ENCODE data around the gene F2. TPM values are rescaled to one million over a fixed set of nuclear protein-coding genes. Genes with fewer than 3 reads are reported as not detected.
A peak's percentile ranks its signal among the peaks of the same experiment; 100 is the strongest.
"Not testable (repeated sequence)": the region's sequence is repeated elsewhere in the genome, so short reads cannot be mapped to it uniquely, and the experiment has no call there.

The F2 gene
- polyA plus RNA-seq: 1 to 10 TPM in 1 of 4 donors, under 1 TPM in 1, not detected in 2; 0.09 to 2.3 TPM
- long read RNA-seq, donor 1, partial matches to known transcripts: 0 of 1 reads
- long read RNA-seq, donor 1, other reads (novel, unspliced or antisense): 0 of 1 reads
- long read RNA-seq, donor 2: 0 reads
- long read RNA-seq, donor 3, partial matches to known transcripts: 0 of 5 reads
- long read RNA-seq, donor 3, other reads (novel, unspliced or antisense): 5 of 5 reads
- long read RNA-seq, donor 4: 0 reads
- long read RNA-seq, donor 5: 0 reads
- long read RNA-seq, donor 6: 0 reads
- long read RNA-seq, donor 7: 0 reads
- long read RNA-seq, donor 8: 0 reads
- long read RNA-seq, donor 9: 0 reads
- long read RNA-seq, donor 10: 0 reads

- Histone ChIP-seq H3K27ac (ENCODE audit: low read depth in 1 of 3, low read length in 2 of 3) (peak within 1 kb of the TSS in 1 of 3 donors; percentile 34), H3K27me3 (ENCODE audit: control insufficient read depth in 3 of 3, insufficient read depth in 3 of 3, low read length in 3 of 3) (no peaks in the 10 kb centered on the region), H3K4me1 (ENCODE audit: control insufficient read depth in 3 of 3, insufficient read depth in 2 of 3, low read depth in 1 of 3, low read length in 2 of 3) (peaks cover 0 to 10% (median 0%) of the 10 kb centered on the region in 3 donors), H3K9me3 (ENCODE audit: control insufficient read depth in 2 of 2, insufficient read depth in 1 of 2, low read depth in 1 of 2, low read length in 1 of 2) (no peaks in the 10 kb centered on the region), H3K4me3 (ENCODE audit: low read depth in 1 of 3, low read length in 3 of 3) (no peak within 1 kb of the TSS), H3K36me3 (ENCODE audit: control insufficient read depth in 3 of 3, insufficient read depth in 2 of 3, low read depth in 1 of 3, low read length in 3 of 3) (no peaks in the 10 kb centered on the region)
- no peak for DNase-seq
- FAIRE-seq: no peak
- WGBS, 3 donors: 60 to 73% (median 70%) methylated on average over 7 of the region's 7 CpGs
Observed at GRCh38 chr11:46719048-46719542, at the start of gene F2. TSS of gene F2 (plus strand) at chr11:46719213. CDS start at chr11:46719236, 23 bp downstream.

- no peak for FAIRE-seq
Observed at GRCh38 chr11:46669711-46670139, 49.3 kb upstream of the F2 start.

GRCh38 chr11:46670521-46670920 lies 48.5 kb upstream of the F2 start:
- H3K4me3 ChIP-seq (ENCODE audit: low read depth in 1 of 3, low read length in 3 of 3); H3K27ac ChIP-seq (ENCODE audit: low read depth in 1 of 3, low read length in 2 of 3); DNase-seq; H3K9me3 ChIP-seq (ENCODE audit: control insufficient read depth in 2 of 2, insufficient read depth in 1 of 2, low read depth in 1 of 2, low read length in 1 of 2); FAIRE-seq; H3K27me3 ChIP-seq (ENCODE audit: control insufficient read depth in 3 of 3, insufficient read depth in 3 of 3, low read length in 3 of 3): not testable (repeated sequence)
- Histone ChIP-seq H3K36me3 (ENCODE audit: control insufficient read depth in 3 of 3, insufficient read depth in 2 of 3, low read depth in 1 of 3, low read length in 3 of 3) (peaks cover 11 to 84% (median 32%) of the 10 kb centered on the region in 3 donors), H3K4me1 (ENCODE audit: control insufficient read depth in 3 of 3, insufficient read depth in 2 of 3, low read depth in 1 of 3, low read length in 2 of 3) (peaks cover 2 to 22% (median 7%) of the 10 kb centered on the region in 3 donors)
- WGBS, 3 donors: 86 to 98% (median 89%) methylated on average over 3 of the region's 3 CpGs

More at GRCh38 chr11:46669711-46670139, 49.3 kb upstream of the F2 start:
- Histone ChIP-seq H3K4me1 (ENCODE audit: control insufficient read depth in 3 of 3, insufficient read depth in 2 of 3, low read depth in 1 of 3, low read length in 2 of 3) (peaks cover 0 to 14% (median 2%) of the 10 kb centered on the region in 3 donors), H3K9me3 (ENCODE audit: control insufficient read depth in 2 of 2, insufficient read depth in 1 of 2, low read depth in 1 of 2, low read length in 1 of 2) (no peaks in the 10 kb centered on the region), H3K36me3 (ENCODE audit: control insufficient read depth in 3 of 3, insufficient read depth in 2 of 3, low read depth in 1 of 3, low read length in 3 of 3) (peaks cover 16 to 86% (median 37%) of the 10 kb centered on the region in 3 donors), H3K4me3 (ENCODE audit: low read depth in 1 of 3, low read length in 3 of 3) (no peak overlapping the region), H3K27ac (ENCODE audit: low read depth in 1 of 3, low read length in 2 of 3) (no peak overlapping the region), H3K27me3 (ENCODE audit: control insufficient read depth in 3 of 3, insufficient read depth in 3 of 3, low read length in 3 of 3) (no peaks in the 10 kb centered on the region)
- DNase-seq: no peak
- WGBS, 3 donors: 74 to 77% (median 76%) methylated on average over 3 of the region's 3 CpGs

GRCh38 chr11:46671958-46672315 lies 47.1 kb upstream of the F2 start:
- Histone ChIP-seq H3K36me3 (ENCODE audit: control insufficient read depth in 3 of 3, insufficient read depth in 2 of 3, low read depth in 1 of 3, low read length in 3 of 3) (peaks cover 11 to 87% (median 24%) of the 10 kb centered on the region in 3 donors), H3K27ac (ENCODE audit: low read depth in 1 of 3, low read length in 2 of 3) (peak overlapping the region in 1 of 3 donors; percentile 29), H3K4me3 (ENCODE audit: low read depth in 1 of 3, low read length in 3 of 3) (no peak overlapping the region), H3K4me1 (ENCODE audit: control insufficient read depth in 3 of 3, insufficient read depth in 2 of 3, low read depth in 1 of 3, low read length in 2 of 3) (peaks cover 2 to 34% (median 10%) of the 10 kb centered on the region in 3 donors), H3K27me3 (ENCODE audit: control insufficient read depth in 3 of 3, insufficient read depth in 3 of 3, low read length in 3 of 3) (no peaks in the 10 kb centered on the region), H3K9me3 (ENCODE audit: control insufficient read depth in 2 of 2, insufficient read depth in 1 of 2, low read depth in 1 of 2, low read length in 1 of 2) (no peaks in the 10 kb centered on the region)
- DNase-seq (no peak), FAIRE-seq (no peak)
- 88 to 92% (median 91%) methylated on average over 10 of the region's 10 CpGs for WGBS, 3 donors

GRCh38 chr11:46672381-46672839 lies 46.6 kb upstream of the F2 start:
- WGBS, 3 donors: 86 to 92% (median 90%) methylated on average over 5 to 6 of the region's 7 CpGs
- FAIRE-seq (no peak), DNase-seq (no peak)
- no peak overlapping the region for H3K4me3 ChIP-seq (ENCODE audit: low read depth in 1 of 3, low read length in 3 of 3)
- H3K4me1 ChIP-seq (ENCODE audit: control insufficient read depth in 3 of 3, insufficient read depth in 2 of 3, low read depth in 1 of 3, low read length in 2 of 3): peaks cover 2 to 35% (median 10%) of the 10 kb centered on the region in 3 donors
- H3K27me3 ChIP-seq (ENCODE audit: control insufficient read depth in 3 of 3, insufficient read depth in 3 of 3, low read length in 3 of 3): no peaks in the 10 kb centered on the region
- H3K9me3 ChIP-seq (ENCODE audit: control insufficient read depth in 2 of 2, insufficient read depth in 1 of 2, low read depth in 1 of 2, low read length in 1 of 2): no peaks in the 10 kb centered on the region
- H3K36me3 ChIP-seq (ENCODE audit: control insufficient read depth in 3 of 3, insufficient read depth in 2 of 3, low read depth in 1 of 3, low read length in 3 of 3): peaks cover 9 to 87% (median 23%) of the 10 kb centered on the region in 3 donors
- H3K27ac ChIP-seq (ENCODE audit: low read depth in 1 of 3, low read length in 2 of 3): no peak overlapping the region

GRCh38 chr11:46673713-46674462 lies 45.1 kb upstream of the F2 start:
- no peak for FAIRE-seq
- Histone ChIP-seq H3K27ac (ENCODE audit: low read depth in 1 of 3, low read length in 2 of 3) (peak overlapping the region in 2 of 3 donors; percentile 22 to 97), H3K27me3 (ENCODE audit: control insufficient read depth in 3 of 3, insufficient read depth in 3 of 3, low read length in 3 of 3) (no peaks in the 10 kb centered on the region), H3K9me3 (ENCODE audit: control insufficient read depth in 2 of 2, insufficient read depth in 1 of 2, low read depth in 1 of 2, low read length in 1 of 2) (no peaks in the 10 kb centered on the region), H3K4me3 (ENCODE audit: low read depth in 1 of 3, low read length in 3 of 3) (no peak overlapping the region), H3K36me3 (ENCODE audit: control insufficient read depth in 3 of 3, insufficient read depth in 2 of 3, low read depth in 1 of 3, low read length in 3 of 3) (peaks cover 12 to 87% (median 21%) of the 10 kb centered on the region in 3 donors), H3K4me1 (ENCODE audit: control insufficient read depth in 3 of 3, insufficient read depth in 2 of 3, low read depth in 1 of 3, low read length in 2 of 3) (peaks cover 2 to 36% (median 10%) of the 10 kb centered on the region in 3 donors)
- no peak for DNase-seq
- WGBS, 3 donors: 54 to 74% (median 64%) methylated on average over 6 of the region's 6 CpGs

- H3K9me3 ChIP-seq (ENCODE audit: control insufficient read depth in 2 of 2, insufficient read depth in 1 of 2, low read depth in 1 of 2, low read length in 1 of 2): no peaks in the 10 kb centered on the region
- H3K27me3 ChIP-seq (ENCODE audit: control insufficient read depth in 3 of 3, insufficient read depth in 3 of 3, low read length in 3 of 3): no peaks in the 10 kb centered on the region
- no peak overlapping the region for H3K4me3 ChIP-seq (ENCODE audit: low read depth in 1 of 3, low read length in 3 of 3)
- FAIRE-seq: no peak
- peak overlapping the region; percentile 27 to 97 (median 77) for H3K27ac ChIP-seq (ENCODE audit: low read depth in 1 of 3, low read length in 2 of 3)
- peak; percentile 63 to 86 for DNase-seq
- 16 to 31% (median 24%) methylated on average over 12 of the region's 12 CpGs for WGBS, 3 donors
- H3K36me3 ChIP-seq (ENCODE audit: control insufficient read depth in 3 of 3, insufficient read depth in 2 of 3, low read depth in 1 of 3, low read length in 3 of 3): peaks cover 11 to 90% (median 26%) of the 10 kb centered on the region in 3 donors
- H3K4me1 ChIP-seq (ENCODE audit: control insufficient read depth in 3 of 3, insufficient read depth in 2 of 3, low read depth in 1 of 3, low read length in 2 of 3): peaks cover 2 to 44% (median 10%) of the 10 kb centered on the region in 3 donors
Observed at GRCh38 chr11:46674463-46675287, 44.3 kb upstream of the F2 start.
